Measurements from ENCODE around the gene GPS1. TPM values are rescaled to one million over a fixed set of nuclear protein-coding genes. Genes with fewer than 3 reads are reported as not detected.

Gene GPS1
- total and polyA plus RNA-seq, 10 of the 15 experiments (the other 5 are each of a cell fraction or from before 2014, with no cell fraction given) = 2.2 to 146 (median 77.7) TPM

DNA sequence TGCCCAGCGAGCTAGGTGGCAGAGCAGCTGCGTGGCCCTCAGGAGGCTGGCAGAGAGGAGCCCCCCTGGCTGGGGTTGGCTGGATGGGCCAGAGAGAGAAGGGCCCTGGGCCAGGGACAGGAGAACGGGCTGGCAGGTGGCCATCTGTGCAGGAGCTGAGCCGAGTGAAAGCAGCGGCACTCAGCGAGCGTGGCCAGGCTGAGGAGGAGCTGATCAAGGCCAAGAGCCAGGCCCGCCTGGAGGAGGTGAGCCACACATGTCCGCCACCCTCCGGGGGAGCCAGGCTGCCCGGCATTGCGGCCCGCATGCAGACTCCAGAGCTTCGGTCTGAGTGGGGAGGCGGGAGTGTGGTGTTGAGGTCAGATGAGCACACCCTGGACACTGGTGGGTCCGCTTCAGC is 22.3 kb upstream of the GPS1 start:
- Histone ChIP-seq H3K4me2 (ENCODE audit: control insufficient read depth, insufficient read depth) (no peak overlapping the region), H3K27ac (ENCODE audit: control insufficient read depth, insufficient read depth) (no peak overlapping the region), H3K9ac (ENCODE audit: control insufficient read depth, insufficient read depth, low read length) (no peak overlapping the region), H2AFZ (ENCODE audit: control insufficient read depth, low read depth, low read length) (no peak overlapping the region), H4K20me1 (ENCODE audit: control insufficient read depth, insufficient read depth) (no peaks in the 10 kb centered on the region), H3K4me1 (ENCODE audit: control insufficient read depth, insufficient read depth, low read length) (peaks cover 3% of the 10 kb centered on the region; the same call in 1 of the 2 replicates), H3K36me3 (ENCODE audit: control insufficient read depth in 2 of 2, insufficient read depth in 2 of 2, low read length in 1 of 2) (no peaks in the 10 kb centered on the region; a peak in 1 of 4 replicates), H3K4me3 (no peak overlapping the region), H3K9me3 (replicated peaks; ENCODE audit: control insufficient read depth, insufficient read depth, low read length) (no peaks in the 10 kb centered on the region), H3K79me2 (ENCODE audit: control insufficient read depth, insufficient read depth, low read length) (no peaks in the 10 kb centered on the region), H3K27me3 (replicated peaks in 1 of 2; ENCODE audit: control insufficient read depth in 2 of 2, insufficient read depth in 2 of 2, low read length in 1 of 2) (no peaks in the 10 kb centered on the region)
- DNase-seq (ENCODE audit: low read depth, low spot score) = no peak
- ChIA-PET SMC1A (ENCODE audit: uncharacterized antibody, unreplicated experiment) (interaction anchor here (2.5 kb wide), 1 partner anchor 125 kb away, joined by 13 read pairs; no protein-coding TSS in a partner anchor), CTCF (interaction anchor here (0.5 to 2.3 kb wide), 9 partner anchors 9 to 385 kb away, joined by 3 to 19 read pairs (median 4); no protein-coding TSS in a partner anchor), RAD21 (ENCODE audit: unreplicated experiment) (interaction anchor here (1.2 to 1.5 kb wide), 5 partner anchors 77 to 321 kb away, joined by 3 to 4 read pairs (median 4); no protein-coding TSS in a partner anchor), POLR2A (interaction anchor here (1.1 to 1.3 kb wide), 2 partner anchors 21 to 69 kb away, joined by 3 read pairs; no protein-coding TSS in a partner anchor)
- FAIRE-seq = no peak
- in situ Hi-C loops (cut with MboI) (no loop called here), intact Hi-C loops (cut with micrococcal nuclease; ENCODE audit: unreplicated experiment) (no loop called here)
- no peak for ATAC-seq
- WGBS (ENCODE audit: insufficient coverage, insufficient replicate concordance, low lambda C conversion rate, missing lambda C conversion rate) = 92% methylated on average over 16 of the region's 16 CpGs
- no TSS peak for BruUV-seq (replicated peaks)
- TF ChIP-seq, protein P1, sequence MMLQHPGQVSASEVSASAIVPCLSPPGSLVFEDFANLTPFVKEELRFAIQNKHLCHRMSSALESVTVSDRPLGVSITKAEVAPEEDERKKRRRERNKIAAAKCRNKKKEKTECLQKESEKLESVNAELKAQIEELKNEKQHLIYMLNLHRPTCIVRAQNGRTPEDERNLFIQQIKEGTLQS (IDR thresholded peaks at IDR 0.05; ENCODE audit: borderline replicate concordance, extremely low read depth, low read depth, low read length) = no peak
- TF ChIP-seq ZNF274 (IDR thresholded peaks at IDR 0.05; ENCODE audit: insufficient read depth, insufficient read length) (no peak), CEBPZ (IDR thresholded peaks at IDR 0.05; ENCODE audit: low read depth, low read length) (no peak), SUZ12 (IDR thresholded peaks at IDR 0.05; ENCODE audit: unreplicated experiment) (no peak), RELA (IDR thresholded peaks at IDR 0.05; ENCODE audit: borderline replicate concordance, partially characterized antibody) (no peak), POLR2AphosphoS5 (IDR thresholded peaks at IDR 0.05; ENCODE audit: low read length) (no peak), CREB1 (IDR thresholded peaks at IDR 0.05; ENCODE audit: low read depth) (no peak), TCF12 (IDR thresholded peaks at IDR 0.05; ENCODE audit: low read depth, low read length) (no peak), CTCF (IDR thresholded peaks at IDR 0.05 in 2 of 3, conservative IDR thresholded peaks at IDR 0.05 in 1 of 3; ENCODE audit: control insufficient read depth in 2 of 3, extremely low read depth in 1 of 3, insufficient read depth in 1 of 3, low read depth in 3 of 3, low read length in 3 of 3) (no peak), SMC3 (IDR thresholded peaks at IDR 0.05; ENCODE audit: borderline replicate concordance, low read length) (no peak)
- TF ChIP-seq, protein P2, sequence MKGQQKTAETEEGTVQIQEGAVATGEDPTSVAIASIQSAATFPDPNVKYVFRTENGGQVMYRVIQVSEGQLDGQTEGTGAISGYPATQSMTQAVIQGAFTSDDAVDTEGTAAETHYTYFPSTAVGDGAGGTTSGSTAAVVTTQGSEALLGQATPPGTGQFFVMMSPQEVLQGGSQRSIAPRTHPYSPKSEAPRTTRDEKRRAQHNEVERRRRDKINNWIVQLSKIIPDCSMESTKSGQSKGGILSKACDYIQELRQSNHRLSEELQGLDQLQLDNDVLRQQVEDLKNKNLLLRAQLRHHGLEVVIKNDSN (IDR thresholded peaks at IDR 0.05; ENCODE audit: borderline replicate concordance, extremely low read length, insufficient read depth, low read depth, low read length) = no peak
- TF ChIP-seq, protein P3, sequence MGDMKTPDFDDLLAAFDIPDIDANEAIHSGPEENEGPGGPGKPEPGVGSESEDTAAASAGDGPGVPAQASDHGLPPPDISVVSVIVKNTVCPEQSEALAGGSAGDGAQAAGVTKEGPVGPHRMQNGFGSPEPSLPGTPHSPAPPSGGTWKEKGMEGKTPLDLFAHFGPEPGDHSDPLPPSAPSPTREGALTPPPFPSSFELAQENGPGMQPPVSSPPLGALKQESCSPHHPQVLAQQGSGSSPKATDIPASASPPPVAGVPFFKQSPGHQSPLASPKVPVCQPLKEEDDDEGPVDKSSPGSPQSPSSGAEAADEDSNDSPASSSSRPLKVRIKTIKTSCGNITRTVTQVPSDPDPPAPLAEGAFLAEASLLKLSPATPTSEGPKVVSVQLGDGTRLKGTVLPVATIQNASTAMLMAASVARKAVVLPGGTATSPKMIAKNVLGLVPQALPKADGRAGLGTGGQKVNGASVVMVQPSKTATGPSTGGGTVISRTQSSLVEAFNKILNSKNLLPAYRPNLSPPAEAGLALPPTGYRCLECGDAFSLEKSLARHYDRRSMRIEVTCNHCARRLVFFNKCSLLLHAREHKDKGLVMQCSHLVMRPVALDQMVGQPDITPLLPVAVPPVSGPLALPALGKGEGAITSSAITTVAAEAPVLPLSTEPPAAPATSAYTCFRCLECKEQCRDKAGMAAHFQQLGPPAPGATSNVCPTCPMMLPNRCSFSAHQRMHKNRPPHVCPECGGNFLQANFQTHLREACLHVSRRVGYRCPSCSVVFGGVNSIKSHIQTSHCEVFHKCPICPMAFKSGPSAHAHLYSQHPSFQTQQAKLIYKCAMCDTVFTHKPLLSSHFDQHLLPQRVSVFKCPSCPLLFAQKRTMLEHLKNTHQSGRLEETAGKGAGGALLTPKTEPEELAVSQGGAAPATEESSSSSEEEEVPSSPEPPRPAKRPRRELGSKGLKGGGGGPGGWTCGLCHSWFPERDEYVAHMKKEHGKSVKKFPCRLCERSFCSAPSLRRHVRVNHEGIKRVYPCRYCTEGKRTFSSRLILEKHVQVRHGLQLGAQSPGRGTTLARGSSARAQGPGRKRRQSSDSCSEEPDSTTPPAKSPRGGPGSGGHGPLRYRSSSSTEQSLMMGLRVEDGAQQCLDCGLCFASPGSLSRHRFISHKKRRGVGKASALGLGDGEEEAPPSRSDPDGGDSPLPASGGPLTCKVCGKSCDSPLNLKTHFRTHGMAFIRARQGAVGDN (IDR thresholded peaks at IDR 0.05) = no peak
